NCI-H1417 (cell line): Measurements from ENCODE around the gene NEB.

Experiments used
- DNase-seq, 3 experiments: peaks; one replicate each; lab custom pipeline; 2025; lab: John Stamatoyannopoulos, UW

Gene NEB

DNA sequence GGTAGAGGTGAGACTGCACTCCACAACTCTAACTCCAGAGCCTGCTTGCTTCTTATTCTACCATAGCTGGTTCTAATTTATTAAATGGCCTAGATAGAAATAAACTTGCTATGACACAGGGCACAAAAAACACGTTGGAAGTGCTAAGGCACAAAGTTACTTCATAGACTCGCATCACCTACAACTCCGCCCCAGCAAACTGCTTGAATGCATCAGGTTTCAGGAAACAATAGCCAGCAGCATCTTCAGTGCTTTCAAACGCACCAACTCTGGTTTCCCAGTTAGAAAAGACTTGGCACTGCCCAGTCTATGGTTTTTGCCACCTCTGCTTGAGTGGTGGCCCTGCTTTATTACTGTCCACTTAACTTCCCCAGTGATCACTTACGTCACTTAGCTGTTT is 182.0 kb downstream of the NEB start:
- no peak for DNase-seq

DNA sequence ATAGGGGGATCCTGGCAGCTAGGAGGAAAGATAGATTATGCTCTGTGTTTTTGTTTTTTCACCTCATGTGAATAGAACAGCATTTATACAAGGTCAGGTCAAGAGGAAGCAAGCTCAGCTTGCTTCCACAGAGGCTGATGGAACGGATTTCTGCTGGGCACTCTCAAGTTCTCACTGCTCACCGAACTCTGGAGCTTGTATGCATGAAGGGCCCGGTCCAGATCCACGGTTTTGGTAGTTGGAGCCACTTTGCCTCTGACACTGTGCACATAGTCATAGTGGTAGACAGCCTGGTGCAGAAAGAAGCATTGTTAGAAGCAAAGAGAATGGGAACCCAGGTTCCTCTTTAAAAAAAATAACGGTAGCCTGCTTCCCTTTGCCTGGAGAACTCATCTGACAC is 182.7 kb downstream of the NEB start:
- DNase-seq = no peak

DNA sequence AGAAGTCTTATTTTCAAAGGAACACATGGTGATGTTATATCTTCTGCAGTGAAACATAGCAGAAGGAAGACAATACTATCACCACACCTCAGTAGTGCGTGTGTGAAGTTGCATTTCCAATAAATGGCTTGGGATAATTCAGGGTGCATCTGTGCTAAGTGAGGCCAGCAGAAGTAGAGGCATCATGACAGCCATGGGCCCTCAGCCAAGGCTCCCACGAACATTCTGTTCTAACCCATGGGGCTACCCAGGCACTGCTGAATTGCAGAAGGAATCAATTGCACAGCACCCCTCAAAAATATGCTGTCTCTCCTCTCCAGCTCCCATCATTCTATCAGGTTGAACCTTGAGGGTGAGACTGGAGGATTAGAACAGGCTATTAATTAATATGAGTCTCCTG is 185.1 kb downstream of the NEB start:
- DNase-seq = no peak

DNA sequence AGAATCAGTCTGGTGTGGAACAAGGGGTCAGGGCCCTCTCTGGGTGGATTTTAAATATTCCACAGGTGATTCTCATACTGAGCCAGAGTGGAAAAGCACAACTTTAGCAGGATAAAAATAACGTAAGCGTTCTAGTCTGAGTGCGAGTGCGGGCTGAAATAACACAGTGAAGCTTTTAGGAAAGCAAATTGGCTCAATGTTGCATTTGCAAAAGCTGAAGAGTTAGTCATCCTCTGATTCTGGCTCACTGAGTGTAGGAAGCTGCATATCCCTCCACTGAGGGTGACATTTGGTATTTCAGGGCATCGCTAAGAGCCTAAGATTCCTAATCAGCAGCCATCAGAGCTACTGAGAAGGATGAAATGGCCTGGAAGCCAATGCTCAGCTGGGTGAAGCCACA is 189.8 kb downstream of the NEB start:
- no peak for DNase-seq

DNA sequence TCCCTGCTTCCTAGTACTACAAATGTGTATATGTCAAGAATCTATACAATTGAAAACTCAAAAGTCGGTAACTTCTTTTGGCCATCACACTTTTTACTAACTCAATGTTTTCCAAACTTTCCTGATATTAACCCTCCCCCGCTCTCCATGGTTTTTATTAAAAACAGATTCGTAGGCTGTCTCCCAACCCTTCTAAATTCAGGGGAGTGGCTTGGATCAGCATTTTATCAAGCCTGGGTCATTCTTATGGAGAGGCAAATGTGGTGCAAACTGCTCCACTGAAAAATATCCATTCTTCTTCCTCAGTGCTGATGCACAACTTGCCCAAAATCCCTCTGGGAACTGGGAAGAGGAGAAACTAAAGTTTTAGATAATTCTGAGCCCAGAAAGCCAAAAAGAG is 190.4 kb downstream of the NEB start:
- no peak for DNase-seq

DNA sequence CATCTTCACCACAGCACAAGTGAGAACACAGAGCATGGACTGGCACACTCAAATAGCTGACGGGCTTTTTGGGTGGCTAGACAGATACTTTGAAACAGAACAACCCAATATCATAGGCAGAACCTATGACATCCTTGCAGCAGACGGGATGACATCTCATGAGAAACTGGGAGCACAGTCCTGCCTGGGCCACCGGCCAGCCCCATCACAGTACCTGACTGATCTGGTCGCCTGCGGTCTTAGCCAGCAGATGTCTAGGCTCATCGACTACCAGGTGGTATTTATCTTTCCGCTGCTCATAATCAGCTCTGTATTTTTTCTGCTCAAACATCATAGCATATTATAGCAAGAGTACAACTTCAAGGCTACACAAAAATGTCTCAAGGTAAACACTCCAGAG is 200.3 kb downstream of the NEB start:
- DNase-seq = no peak

DNA sequence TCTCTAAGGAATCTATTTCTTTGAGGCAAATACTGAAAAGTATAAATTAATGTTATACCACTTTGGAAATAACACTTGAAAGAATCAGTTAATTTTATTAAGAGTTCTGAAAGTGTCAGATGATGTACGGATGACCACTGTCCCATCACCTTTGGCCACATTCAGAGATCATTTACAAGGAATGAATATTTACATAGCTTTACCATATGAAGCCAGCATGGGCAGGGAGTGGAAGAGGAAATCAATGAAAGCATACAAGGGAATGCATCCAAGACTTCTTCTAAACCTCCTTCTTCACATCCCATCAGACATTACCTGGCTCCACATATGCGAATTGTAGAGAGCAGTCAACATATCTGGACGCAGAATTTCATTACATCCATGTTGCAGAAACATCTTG is 201.1 kb downstream of the NEB start:
- DNase-seq = no peak

DNA sequence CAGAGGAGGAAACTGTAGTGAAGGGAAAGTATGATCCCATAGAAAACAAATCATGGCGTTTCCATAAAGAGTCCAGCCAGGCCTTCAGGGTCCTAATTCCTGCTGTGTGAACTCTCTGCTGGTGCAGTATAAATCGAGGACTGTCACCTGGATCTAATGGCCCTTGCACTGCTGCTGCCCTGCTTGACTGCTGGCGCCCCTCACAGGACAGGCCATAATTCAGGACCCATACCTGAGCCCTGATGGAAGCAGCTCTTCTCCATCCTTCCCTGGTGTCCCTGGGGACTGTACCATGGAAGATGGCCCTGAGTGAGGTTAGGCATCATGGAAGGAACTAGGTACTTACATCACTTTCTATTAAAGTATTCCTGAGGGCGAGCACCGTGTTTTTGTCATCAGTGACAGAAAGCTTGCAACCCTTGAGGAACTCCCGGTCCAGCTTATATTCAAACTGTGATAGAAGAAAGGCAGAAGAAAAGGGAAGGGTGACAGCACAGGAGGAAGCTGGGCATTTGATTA is 207.6 kb downstream of the NEB start:
- DNase-seq = no peak

DNA sequence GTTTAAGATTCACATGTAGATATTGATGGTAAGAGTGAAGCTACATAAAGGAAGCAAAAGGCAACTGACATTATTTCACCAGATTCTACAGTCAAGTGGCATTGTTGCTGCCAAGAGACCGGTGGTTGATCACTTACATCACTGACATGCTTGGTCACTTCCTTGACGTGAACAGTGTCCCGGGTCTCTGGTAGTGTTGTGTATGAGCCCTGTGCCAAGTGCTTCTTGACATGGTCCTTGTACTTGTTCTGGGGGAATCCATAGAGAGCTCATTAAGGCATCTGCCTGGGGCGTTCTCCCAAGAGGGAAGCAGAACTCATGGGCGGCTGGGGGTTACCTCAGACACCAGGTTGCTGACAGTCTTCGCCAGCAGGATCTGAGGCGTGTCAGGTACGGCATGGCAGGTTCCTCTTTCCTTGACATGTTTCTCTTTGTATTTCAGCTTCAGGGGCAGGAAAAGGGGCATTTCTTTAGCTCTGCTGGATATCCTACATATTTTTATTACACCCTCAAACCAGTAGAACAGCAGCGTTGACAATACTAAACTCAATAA is 208.4 kb downstream of the NEB start:
- no peak for DNase-seq

DNA sequence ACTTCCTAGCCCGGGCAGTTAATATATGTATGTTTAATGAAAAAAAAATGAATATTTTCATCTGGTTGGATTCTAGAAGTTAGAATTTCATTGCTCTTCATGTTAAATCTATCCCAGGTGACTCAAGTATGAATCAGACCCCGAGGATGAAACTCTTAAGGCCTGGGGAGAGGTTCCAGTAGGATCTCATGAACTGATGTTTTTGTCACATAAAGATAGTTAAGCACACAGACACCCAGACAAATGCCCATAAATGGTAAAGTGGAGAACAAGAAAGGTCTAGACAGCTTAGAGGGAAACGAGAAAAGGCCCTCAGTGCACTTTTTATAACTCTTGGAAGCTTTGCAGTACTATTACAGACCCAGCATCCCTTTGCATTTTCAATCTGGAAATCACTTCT is 210.4 kb downstream of the NEB start:
- no peak for DNase-seq

DNA sequence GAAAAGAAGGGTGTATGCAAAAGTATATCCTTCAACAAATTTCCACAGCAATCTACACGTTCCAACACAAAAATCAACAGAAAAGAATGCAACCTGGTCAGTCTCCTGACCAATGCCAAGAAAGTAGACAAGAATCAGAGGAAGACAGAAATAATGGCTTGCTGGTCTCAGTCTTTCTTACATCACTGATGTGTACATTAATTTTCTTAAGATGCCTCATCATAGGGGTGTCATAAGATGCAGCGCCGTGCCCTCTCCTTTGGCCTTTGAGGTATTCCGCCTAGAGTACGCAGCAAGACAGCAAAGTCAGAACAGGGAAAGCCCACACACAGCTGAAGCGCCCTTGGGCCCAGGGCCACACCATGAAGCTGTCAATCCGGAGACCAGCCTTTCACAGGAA is 211.7 kb downstream of the NEB start:
- no peak for DNase-seq

DNA sequence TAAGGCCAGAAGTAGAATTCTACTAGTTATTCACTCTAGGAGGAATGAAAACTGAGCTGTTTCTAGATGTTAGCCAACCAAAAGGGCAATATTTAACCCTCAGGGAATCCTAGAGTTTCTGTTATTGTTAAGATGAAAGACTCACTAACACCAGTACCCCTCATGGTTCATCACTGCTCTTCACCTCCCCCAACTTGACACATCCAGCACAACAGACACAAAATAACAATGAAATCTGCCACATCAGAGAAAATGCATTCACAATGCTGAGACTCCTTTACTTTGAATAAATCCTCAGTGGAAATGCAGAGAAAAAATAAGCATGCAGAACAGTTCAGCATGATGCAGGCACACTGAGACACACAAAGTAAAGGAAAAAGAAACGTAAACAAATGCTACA is 213.3 kb downstream of the NEB start:
- DNase-seq = no peak

DNA sequence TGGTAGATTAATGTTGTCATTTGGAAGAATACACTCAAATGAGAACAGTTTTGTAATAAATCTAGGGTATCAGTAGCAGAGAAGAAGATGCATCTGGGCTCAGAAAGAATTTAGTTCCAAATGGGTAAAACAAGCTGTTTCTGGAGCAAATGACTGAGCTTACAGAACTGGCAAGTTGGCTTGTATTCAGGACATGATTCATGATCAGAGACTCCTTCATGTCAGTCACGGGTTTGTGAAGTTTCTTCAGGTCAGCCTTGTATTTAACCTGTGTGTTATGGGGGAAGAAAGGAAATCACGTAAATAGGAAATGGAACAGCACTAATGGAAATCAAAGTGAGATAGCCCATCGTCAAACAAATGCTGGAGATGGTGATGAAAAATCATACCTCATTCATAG is 215.5 kb downstream of the NEB start:
- no peak for DNase-seq

DNA sequence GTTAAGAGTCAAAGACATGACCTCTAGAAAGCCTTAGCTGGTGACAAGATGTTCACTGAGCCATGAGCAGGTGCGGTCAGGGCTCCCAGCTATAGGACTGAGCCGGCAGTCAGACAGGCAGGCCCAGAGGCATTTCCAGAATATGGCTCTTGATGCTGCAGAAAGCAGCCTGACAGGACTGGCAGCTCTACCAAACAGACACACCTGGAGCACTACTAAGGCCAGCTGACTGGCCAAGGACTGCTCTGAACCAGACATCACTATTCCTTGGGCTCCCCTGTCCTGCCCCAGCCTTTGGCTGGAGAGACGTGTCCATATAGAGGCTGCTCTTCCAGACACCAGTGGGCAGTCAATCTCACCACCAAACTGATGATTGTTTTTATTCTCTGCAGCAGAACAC is 225.8 kb downstream of the NEB start:
- no peak for DNase-seq

DNA sequence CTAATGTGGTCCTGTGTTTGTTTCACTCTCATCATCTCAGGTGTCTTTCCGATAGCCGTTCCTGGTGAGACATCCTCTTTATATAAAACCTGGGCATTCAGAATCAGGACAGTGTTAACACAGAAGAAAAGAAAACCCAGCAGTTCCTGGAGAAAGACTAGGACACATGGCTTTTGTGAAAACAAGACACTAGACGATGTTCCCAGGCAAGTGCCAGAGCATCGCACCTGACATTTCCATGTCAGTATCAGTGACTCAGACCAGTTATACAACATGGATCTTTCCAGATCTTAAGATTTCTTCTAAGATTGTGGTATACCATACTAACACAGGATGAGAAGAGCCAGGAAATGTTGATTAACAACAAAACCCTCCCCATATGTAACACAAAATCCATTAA is 228.1 kb downstream of the NEB start:
- no peak for DNase-seq

DNA sequence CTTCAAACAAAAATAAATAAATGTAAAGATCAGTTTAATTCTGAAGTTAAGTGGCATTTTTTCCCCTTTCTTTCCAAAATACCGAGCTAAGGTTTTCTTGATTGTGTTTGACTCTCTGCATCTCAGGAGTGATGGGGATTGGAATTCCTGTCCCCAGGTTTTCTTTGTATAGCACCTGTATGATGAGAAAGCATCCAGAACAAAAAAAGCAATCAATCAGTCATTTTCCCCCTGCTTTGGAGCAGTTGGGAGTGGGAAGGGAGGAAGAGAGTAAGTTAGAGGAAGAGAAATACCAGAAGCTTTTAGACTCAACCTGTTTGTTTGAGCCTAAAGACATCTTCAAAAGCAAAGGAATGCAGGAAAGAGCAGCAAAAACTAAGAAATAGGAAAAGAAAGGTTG is 236.1 kb downstream of the NEB start:
- DNase-seq = no peak

DNA sequence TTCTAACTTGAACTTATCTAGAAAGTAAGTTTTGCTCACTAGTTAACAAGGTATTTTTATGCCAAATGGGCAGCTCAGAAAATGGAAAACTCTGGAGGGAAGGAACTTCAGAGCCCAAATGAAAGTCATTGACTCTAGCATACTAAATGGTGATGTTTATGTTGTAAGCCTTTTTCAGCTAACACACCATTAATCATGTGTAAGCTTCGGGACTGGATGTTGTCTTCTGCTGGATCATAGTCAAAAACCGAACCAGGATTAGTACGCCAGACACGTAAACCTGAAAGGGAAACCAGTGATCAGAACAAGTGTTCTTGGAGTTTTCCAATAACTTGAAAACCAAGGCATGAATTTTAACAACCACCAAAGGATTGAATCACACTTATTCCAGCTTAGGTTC is 242.8 kb downstream of the NEB start:
- no peak for DNase-seq

DNA sequence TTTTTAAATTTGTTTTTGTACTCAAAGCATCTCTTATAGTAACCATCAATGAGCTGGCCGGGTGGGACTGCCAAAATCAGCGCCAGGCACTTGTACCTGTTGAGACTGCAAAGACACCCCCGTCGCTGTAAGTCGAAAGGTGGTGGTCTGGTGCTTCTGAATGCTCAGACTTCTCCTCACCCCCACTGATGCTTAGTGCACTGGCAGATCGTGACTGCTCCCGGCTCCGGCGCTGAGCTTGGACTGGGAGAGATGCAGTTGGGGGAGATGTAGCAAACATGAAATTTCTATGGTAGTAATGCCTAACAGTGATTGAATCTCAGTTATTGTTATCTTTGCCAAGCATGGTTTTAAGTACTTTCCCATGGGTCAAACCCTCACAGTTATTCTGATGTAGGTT is 244.0 kb downstream of the NEB start:
- no peak for DNase-seq

DNA sequence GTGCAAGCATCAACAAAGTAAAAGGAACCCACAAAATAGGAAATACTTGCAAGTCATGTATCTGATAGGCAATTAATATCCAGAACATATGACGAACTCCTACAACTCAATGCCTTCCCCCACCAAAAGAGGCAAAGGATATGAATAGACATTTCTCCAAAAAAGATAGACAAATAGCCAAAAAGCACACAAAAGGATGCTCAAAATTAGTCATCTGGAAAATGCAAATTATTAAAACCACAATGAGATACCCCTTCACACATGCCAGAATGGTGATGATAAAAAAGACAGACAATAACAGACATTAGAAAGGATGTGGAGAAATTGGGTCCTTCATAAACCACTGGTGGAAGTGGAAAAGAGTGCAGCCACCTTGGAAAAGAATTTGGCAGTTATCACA is 248.2 kb downstream of the NEB start:
- no peak for DNase-seq

DNA sequence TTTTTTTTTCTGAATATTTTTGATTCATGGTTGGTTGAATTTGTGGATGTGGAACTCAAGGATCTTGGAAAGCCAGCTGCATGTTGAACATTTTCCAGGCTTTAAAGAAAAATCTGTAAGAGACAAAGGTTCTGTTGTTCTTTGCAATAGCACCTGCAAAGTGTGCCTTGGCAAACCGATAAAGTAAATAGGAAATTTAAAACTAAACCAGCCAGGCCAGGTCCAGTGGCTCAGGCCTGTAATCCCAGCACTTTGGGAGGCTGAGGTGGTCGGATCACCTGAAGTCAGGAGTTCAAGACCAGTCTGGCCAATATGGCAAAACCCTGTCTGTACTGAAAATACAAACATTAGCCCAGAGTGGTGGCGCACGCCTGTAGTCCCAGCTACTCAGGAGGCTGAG is 250.2 kb downstream of the NEB start:
- no peak for DNase-seq

DNA sequence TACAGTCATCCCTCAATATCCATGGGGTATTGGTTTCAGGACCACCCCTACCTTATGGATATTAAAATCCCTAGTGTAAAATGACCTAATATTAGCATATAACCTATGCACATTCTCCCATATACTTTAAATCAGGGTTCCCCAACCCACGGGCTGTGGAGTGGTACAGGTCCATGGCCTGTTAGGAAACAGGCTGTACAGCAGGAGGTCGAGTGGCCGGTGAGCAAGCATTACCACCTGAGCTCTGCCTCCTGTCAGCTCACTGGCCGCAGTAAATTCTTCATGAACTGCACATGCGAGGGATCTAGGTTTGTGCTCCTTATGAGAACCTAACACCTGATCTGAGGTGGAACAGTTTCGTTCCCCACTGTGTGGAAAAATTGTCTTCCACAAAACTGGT is 250.7 kb downstream of the NEB start:
- no peak for DNase-seq

DNA sequence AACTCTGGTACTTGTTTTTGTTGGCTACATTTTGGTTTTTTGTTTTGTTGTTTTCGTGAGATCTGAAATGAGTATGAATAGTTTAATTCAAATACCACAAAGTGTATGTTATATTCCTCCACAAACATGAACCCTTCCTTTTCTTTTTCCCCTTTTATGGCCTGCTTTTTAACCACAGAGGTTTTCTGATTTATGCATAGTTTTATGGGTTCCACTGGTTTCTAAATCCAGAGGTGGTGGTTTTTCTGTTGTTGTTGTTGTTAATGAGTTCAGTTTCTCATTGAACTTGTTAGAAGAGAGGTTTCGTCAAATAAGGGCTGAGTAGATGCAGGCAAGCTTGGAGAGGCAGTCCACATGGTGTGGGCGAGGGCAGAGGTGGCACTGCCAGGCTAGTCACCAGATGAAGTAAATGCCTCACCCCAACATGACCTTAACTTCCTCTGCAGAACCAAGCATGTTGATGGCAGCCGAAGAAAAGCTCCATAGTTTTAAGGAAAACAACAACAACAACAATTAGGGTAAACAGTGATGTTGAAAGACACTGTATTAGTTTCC is 252.0 kb downstream of the NEB start:
- DNase-seq = no peak

DNA sequence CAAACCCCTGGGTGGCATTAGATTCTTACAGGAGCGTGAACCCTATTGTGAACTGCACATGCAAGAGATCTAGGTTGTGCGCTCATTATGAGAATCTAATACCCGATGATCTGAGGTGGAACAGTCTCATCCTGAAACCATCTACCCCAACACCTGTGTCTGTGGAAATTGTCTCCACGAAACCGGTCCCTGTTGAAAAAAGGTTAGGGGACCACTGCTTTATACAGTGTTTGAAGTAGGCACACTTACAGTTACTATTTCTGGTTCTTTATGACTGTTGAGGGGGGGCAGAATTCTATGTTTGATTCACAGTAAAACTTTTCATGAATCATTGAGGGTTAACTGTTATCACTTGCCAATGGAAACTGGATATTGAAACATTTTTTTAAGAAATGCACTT is 252.5 kb downstream of the NEB start:
- no peak for DNase-seq

DNA sequence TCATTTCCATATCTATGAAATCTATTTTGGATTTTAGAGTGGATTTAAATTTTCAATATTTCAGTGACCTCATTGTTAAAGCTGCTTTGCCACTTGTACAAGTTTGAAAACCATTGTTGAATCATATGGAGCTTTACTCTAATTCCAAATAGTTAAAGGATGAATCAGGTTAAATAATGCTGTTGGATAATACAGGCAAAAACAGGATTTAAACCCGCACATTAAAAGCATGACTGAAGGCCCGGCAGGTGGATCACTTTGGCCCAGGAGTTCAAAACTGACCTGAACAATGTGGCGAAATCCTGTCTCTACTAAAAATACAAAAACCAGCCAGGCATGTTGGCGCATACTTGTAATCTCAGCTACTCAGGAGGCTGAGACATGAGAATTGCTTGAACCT is 256.3 kb downstream of the NEB start:
- DNase-seq = no peak

DNA sequence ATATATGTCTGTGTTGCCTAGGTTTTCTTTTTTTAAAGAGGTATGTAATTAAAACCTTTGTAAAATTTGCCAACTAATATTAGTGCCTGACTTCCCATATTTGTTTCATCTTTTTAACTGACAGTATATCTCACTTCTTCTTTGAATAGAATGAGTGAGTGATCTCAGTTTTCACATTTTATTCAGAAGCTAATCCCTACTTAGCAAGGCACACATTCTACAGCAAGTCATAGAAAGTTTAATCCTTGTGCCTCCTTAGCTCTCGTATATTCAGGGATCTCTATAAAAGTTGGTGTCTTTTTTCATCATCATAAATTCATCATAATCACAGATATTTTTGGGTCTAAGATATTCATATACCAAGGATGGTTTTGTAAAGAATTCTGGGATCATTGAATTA is 258.0 kb downstream of the NEB start:
- DNase-seq = no peak
